ENCODE data around the gene CCDC107. TPM values are rescaled to one million over a fixed set of nuclear protein-coding genes. Genes with fewer than 3 reads are reported as not detected.

The CCDC107 gene
- total RNA-seq, 8 experiments from 2014 or later = 4.3 to 26.4 (median 18.8) TPM

DNA sequence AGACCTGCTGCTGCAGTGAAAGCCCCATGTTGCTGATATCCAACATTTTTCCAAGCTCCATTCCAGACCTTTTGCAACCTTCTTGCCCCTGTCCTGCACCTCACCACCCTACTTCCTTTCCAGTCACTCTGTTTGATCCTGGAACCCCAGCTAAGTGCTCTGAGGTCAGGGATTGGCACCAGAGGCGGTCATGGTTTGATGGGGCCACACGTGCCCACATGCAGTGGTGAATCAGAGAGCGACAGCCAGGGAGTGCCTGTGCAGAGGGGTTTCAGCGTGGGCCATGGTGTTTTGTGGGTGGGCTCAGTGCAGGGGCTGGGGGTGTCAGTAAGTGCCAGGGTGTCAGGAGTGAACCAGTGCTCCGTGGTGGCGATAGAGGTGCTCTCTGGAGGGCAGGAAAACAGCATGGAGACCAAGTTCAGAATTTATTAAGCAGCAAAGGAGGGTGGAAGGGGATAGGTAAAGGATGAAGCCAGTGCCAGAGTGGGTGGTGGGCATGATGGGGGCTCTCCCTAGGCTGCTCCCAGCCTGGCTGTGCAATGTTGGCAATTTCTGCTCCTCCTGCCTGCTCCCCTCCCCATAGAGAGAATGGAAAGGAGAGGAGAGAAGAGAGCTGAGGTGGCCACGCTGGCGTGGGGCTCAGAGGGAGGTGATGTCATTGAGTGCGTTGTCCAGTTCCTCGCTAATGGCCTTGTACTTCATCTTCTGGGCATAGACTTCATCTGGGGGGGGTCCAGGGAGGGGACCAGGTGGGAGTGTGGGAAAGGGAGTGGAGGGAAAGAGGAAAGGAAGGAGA is 24.6 kb downstream of the CCDC107 start:
- Histone ChIP-seq H3K4me3 (no peak overlapping the region), H3K27ac (no peak overlapping the region), H3K4me1 (replicated peaks in 1 of 2) (no peaks in the 10 kb centered on the region)
- ATAC-seq (replicated peaks in 6 of 8) = peak in 5 of 8 experiments; percentile 34 to 85 (median 78)
- 100% methylated on average over 1 to 2 of the region's 10 CpGs; no CpG with 5 or more reads in 6 of the 10 experiments for WGBS, 10 experiments
- in situ Hi-C loops (cut with MboI; ENCODE audit: low pct_unique_long_range_greater_than_20kb in 2 of 9, low sequenced_read_pairs in 9 of 9, unreplicated experiment in 9 of 9) = no loop called here

DNA sequence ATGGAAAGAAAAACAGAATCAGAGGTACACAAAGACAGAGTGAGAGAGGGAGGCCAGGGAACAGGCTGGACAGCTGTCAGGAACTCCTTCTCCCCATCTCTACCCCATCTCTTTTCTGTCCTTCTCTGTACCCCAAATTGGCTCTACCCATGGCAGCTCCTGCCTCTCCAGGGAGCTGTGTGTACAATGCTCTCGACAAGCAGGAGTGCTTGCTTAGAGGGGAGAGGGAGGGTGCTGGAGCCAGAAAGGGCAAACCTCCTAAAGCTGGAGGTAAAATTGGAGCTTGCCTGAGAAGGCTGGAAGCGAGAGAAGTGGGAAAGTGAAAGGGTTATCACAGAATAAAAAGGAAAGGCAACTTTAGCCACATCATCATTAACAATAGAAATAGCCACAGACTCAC is 25.2 kb downstream of the CCDC107 start:
- peak in 1 of 8 experiments; percentile 2 for ATAC-seq (replicated peaks in 6 of 8)
- Histone ChIP-seq H3K27ac (no peak overlapping the region), H3K4me1 (replicated peaks in 1 of 2) (no peaks in the 10 kb centered on the region), H3K4me3 (no peak overlapping the region)
- in situ Hi-C loops (cut with MboI; ENCODE audit: low pct_unique_long_range_greater_than_20kb in 2 of 9, low sequenced_read_pairs in 9 of 9, unreplicated experiment in 9 of 9) = no loop called here
- 66 to 100% methylated on average over 1 to 2 of the region's 2 CpGs; no CpG with 5 or more reads in 8 of the 10 experiments for WGBS, 10 experiments

DNA sequence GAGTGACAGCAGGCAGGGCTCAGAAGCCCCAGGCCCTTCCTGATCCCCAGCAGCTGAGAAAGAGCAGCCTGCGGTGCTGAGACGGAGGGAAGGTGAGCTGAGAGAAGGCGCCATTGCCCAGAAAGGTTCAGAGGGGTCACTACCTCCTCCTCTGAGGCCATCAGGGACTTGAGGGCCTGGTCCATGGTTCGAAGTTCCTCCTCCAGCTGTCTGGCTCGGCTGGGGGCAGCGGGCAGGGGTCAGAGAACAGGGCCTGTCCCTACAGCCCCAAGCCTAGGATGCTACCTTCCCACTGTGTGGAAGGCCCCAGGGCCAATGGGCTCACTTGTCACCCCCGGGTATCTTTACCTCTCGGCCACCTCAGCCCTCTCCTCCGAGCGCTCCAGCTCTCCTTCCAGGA is 26.8 kb downstream of the CCDC107 start:
- Histone ChIP-seq H3K4me1 (replicated peaks in 1 of 2) (peaks cover 0 to 11% of the 10 kb centered on the region in 2 donors), H3K27ac (no peak overlapping the region), H3K4me3 (no peak overlapping the region)
- ATAC-seq (replicated peaks in 6 of 8) = no peak
- WGBS, 10 experiments = 80 to 100% (median 95%) methylated on average over 1 to 4 of the region's 10 CpGs; no CpG with 5 or more reads in 4 of the 10 experiments
- in situ Hi-C loops (cut with MboI; ENCODE audit: low pct_unique_long_range_greater_than_20kb in 2 of 9, low sequenced_read_pairs in 9 of 9, unreplicated experiment in 9 of 9) = no loop called here

DNA sequence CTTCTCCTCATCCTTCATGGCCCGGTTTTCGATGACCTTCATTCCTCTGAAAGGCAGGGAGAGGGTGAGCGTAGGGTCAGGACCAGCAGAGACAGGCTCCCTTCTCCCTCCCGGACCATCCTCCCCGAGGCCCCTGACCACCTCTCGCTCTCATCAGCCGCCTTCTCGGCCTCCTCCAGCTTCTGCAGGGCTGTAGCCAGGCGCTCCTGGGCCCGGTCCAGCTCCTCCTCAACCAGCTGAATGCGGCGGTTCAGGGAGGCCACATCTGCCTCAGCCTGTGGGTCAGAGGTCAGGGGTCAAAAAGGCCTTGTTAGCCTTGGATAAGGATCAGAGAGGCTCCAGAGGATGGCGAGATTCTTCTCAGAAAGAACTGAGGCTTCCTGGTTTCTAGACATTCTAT is 27.4 kb downstream of the CCDC107 start:
- WGBS, 10 experiments = 90 to 100% (median 97%) methylated on average over 1 to 5 of the region's 13 CpGs; no CpG with 5 or more reads in 4 of the 10 experiments
- in situ Hi-C loops (cut with MboI; ENCODE audit: low pct_unique_long_range_greater_than_20kb in 2 of 9, low sequenced_read_pairs in 9 of 9, unreplicated experiment in 9 of 9) = no loop called here
- peaks cover 0 to 15% of the 10 kb centered on the region in 2 donors for H3K4me1 ChIP-seq (replicated peaks in 1 of 2)
- ATAC-seq (replicated peaks in 6 of 8) = no peak
- H3K27ac ChIP-seq = no peak overlapping the region
- no peak overlapping the region for H3K4me3 ChIP-seq

DNA sequence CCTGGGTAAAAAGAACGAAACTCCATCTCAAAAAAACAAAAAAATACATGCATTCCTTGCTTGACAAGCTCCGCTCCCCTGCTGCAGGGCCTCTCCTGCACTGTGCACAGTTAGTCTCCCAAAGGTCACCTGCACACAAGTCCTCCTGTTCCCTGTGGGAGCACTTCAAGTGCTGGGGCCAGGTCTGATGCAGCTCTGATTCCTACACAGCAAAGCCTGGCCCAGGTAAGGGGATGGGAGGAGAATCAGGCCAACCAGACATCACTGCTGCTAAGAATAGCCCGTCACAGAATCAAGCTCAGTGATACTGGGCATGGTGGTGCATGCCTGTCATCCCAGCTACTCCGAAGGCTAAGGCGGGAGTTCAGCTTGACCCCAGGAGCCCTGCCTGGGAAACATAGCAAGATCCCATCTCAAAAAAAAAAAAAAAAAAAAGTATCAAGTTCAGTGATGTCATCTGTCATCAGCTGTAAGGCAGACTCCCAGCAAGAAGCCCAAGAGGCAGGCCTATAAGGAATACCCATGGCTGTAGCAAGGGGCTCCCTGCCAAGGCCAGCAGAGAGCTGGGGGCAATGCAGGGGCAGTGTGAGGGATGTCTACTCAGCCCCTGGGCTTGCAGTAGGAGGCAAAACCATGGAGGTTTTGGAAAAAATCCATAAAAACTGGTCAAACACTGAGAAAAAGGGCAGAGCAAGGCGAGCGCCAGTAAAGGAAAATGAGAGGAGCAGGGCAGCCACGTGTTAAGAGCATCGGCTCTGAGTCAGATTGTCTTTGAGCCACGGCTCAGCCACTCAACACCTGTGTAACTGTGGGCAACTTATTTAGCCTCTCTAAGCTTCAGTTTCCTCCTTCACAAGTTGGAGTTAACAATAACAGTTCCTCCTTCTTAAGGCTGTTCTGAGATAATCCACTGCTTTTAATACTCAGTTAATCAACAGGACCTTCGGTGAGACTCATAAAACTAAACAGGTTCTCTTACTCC is 28.4 kb downstream of the CCDC107 start:
- WGBS, 10 experiments = 46 to 100% (median 77%) methylated on average over 2 to 8 of the region's 11 CpGs
- in situ Hi-C loops (cut with MboI; ENCODE audit: low pct_unique_long_range_greater_than_20kb in 2 of 9, low sequenced_read_pairs in 9 of 9, unreplicated experiment in 9 of 9) = no loop called here

DNA sequence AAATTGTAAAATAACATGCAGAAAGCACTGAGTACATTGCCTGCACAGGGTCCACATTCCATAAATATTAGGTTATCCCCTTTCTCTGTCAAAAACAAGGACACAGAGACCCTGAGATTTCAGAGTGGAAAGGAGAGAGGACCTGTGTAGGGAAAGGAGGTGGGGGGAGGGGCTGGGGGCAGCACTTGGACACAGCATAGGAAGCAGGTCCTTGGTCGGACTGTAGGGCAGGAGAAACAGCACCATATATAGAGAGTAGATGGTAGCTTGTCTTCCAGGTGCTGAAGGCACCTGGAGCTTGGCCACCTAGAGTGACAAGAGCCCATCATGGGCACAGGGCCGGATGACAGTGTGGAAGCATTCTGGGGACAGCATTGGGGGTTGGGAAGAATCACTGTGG is 29.2 kb downstream of the CCDC107 start:
- ATAC-seq (replicated peaks in 6 of 8) = no peak
- H3K4me1 ChIP-seq (replicated peaks in 1 of 2) = peaks cover 0 to 18% of the 10 kb centered on the region in 2 donors
- H3K27ac ChIP-seq = no peak overlapping the region
- in situ Hi-C loops (cut with MboI; ENCODE audit: low pct_unique_long_range_greater_than_20kb in 2 of 9, low sequenced_read_pairs in 9 of 9, unreplicated experiment in 9 of 9) = no loop called here
- no peak overlapping the region for H3K4me3 ChIP-seq
- 40 to 100% (median 86%) methylated on average over 1 to 2 of the region's 2 CpGs; no CpG with 5 or more reads in 6 of the 10 experiments for WGBS, 10 experiments

More for the DNA sequence above, 28.4 kb downstream of the CCDC107 start:
- ATAC-seq (replicated peaks in 6 of 8) = peak in 5 of 8 experiments; percentile 7 to 45 (median 25)
- Histone ChIP-seq H3K27ac (no peak overlapping the region), H3K4me3 (no peak overlapping the region), H3K4me1 (replicated peaks in 1 of 2) (peaks cover 0 to 18% of the 10 kb centered on the region in 2 donors)

DNA sequence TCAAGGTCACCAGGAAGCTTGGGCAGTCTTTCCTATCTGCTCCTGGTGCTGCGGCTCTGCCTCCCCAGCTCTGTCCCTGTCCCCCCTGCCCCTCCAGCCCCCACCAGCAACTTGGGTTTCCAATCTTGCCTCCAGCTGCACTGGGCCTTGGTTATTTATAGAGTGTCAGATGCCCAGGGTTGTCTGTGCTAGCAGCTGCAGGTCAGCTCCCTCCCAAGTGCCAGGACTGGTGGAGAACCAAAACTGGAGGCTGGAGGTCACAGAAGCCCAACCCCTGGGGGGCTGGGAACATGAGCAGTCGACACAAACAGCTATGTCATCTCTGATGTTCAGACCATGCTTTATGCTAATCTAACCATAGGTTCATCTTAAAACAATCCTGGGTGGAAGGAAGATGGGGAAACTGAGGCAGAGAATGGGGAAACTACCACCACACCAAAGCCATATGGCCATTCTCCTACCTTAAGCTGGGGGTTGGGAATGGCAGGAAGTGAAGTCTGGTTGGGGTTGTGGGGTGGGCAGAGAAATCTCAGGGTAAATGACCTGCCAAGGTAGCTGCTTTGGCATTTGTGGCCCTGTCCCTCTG is 30.0 kb downstream of the CCDC107 start:
- in situ Hi-C loops (cut with MboI; ENCODE audit: low pct_unique_long_range_greater_than_20kb in 2 of 9, low sequenced_read_pairs in 9 of 9, unreplicated experiment in 9 of 9) = no loop called here
- no peak overlapping the region for H3K27ac ChIP-seq
- no peak for ATAC-seq (replicated peaks in 6 of 8)
- 40 to 100% (median 60%) methylated on average over 1 of the region's 2 CpGs; no CpG with 5 or more reads in 7 of the 10 experiments for WGBS, 10 experiments
- H3K4me3 ChIP-seq = no peak overlapping the region
- H3K4me1 ChIP-seq (replicated peaks in 1 of 2) = peaks cover 0 to 18% of the 10 kb centered on the region in 2 donors

DNA sequence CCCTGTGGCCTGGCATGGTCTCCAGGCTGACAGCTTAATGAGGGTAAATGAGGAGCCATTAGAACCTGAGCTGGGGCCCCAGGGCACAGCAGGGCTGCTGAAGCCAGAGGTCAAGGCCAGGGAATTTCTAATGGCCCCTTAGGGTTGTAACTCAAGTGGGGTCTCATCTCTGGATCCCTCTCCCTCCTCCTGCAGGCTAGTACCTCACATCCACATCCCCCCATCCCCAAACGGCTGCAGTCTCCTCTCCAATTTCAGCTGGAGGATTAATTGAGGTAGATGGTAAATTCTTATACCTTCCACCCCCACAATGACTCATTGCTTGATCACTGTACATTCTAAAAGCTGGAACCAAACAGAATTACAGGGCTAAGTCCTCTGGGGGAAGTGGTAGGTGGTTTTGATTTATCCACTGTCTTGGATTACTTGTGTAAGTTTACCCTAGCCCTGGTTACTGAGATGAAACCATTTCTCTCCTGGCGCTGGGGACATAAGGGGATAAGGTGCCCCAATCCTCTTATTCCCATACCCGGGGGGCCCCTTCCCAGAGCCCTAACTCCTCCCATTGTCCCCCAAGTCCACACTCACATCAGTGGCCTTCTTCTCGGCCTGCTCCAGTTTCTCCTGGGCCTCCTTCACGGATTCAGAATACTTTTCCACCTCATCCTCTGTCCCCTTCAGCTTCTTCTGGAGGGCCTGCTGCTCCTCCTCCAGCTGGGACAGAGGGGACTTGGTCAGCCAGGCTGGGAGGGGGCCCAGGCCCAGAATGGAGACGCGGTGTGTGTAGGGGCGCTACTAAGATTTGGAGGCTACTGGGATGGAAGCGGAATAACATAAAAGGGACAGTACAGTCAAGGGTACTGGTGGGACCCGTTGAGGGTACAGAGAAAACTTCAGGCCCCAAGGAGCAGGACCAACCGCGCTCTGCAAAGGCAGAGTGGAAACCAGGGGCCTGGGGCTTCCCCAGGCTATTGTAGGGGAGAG is 30.8 kb downstream of the CCDC107 start:
- Histone ChIP-seq H3K4me1 (replicated peaks in 1 of 2) (peaks cover 0 to 18% of the 10 kb centered on the region in 2 donors), H3K4me3 (peak overlapping the region in 1 of 5 donors; percentile 45), H3K27ac (no peak overlapping the region)
- peak in 3 of 8 experiments; percentile 3 to 11 (median 7) for ATAC-seq (replicated peaks in 6 of 8)
- 0 to 100% (median 13%) methylated on average over 1 to 6 of the region's 12 CpGs; no CpG with 5 or more reads in 3 of the 10 experiments for WGBS, 10 experiments
- in situ Hi-C loops (cut with MboI; ENCODE audit: low pct_unique_long_range_greater_than_20kb in 2 of 9, low sequenced_read_pairs in 9 of 9, unreplicated experiment in 9 of 9) = no loop called here

DNA sequence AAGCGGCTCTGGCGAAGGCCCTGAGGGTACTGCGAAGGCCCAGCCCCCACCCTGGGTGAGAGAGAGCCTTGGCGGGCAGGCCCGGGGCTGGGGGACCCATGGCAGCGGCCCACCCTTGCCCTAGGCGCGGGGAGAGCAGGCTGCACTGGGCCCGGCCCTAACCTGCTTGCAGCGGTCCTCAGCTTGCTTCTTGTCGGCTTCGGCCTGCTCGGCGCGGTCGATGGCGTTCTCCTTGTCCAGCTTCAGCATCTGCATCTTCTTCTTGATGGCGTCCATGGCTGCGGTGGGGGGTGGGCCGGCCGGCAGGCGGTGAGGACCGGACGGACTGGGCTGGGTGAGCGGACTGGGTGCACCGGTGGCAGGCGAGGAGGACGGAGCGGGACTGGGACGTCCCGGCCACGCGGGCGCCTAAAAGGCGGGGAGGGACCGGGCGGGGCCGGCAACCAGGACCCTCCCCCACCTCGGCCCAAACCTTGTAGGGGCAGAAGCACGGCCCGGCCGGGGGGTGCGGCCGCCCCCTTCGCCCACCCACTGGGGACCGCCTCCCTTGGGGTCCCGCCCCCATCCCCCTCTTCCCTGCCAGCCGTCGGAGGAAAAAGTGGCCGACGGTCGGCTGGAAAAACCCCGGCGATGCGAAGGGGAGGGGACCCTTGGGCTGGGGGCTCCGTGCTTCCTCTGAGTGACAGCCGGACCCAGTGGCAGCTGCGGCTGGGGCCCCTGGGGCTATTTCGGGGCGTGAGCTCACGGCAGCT is 31.6 kb downstream of the CCDC107 start, which contains the start of gene TPM2:
Gene TPM2 (minus strand): TSS at position 384 of the 752 bp plus-strand sequence. CDS start 108 bp downstream, at position 276.
- peak within 1 kb of the TSS; percentile 23 to 45 (median 37) for H3K4me3 ChIP-seq
- peak in 6 of 8 experiments; percentile 25 to 66 (median 35) for ATAC-seq (replicated peaks in 6 of 8)
- 0 to 26% (median 3%) methylated on average over 4 to 7 of the region's 61 CpGs; no CpG with 5 or more reads in 7 of the 10 experiments for WGBS, 10 experiments
- H3K4me1 ChIP-seq (replicated peaks in 1 of 2) = peaks cover 0 to 18% of the 10 kb centered on the region in 2 donors
- no peak within 1 kb of the TSS for H3K27ac ChIP-seq
- in situ Hi-C loops (cut with MboI; ENCODE audit: low pct_unique_long_range_greater_than_20kb in 2 of 9, low sequenced_read_pairs in 9 of 9, unreplicated experiment in 9 of 9) = no loop called here

DNA sequence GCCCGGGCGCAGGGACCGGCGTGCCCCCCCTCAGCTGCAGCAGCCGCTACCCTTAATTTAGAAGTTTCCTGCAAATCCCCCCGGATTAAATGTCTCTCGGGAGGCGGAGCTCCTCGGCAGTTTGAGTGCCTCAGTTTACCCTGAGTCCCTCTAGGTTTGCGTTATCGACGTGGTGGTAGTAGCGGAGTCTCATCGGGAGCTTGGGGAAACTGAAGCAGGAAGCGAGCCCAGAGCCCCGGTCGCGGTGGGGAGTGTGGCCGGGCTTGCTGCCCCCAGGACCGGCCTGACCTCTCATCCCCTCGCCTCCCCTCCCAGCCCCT is 32.2 kb downstream of the CCDC107 start:
- H3K27ac ChIP-seq = no peak overlapping the region
- 0 to 1% methylated on average over 2 to 13 of the region's 21 CpGs; no CpG with 5 or more reads in 8 of the 10 experiments for WGBS, 10 experiments
- H3K4me1 ChIP-seq (replicated peaks in 1 of 2) = peaks cover 0 to 18% of the 10 kb centered on the region in 2 donors
- ATAC-seq (replicated peaks in 6 of 8) = no peak
- peak overlapping the region; percentile 23 to 45 (median 37) for H3K4me3 ChIP-seq
- in situ Hi-C loops (cut with MboI; ENCODE audit: low pct_unique_long_range_greater_than_20kb in 2 of 9, low sequenced_read_pairs in 9 of 9, unreplicated experiment in 9 of 9) = no loop called here

DNA sequence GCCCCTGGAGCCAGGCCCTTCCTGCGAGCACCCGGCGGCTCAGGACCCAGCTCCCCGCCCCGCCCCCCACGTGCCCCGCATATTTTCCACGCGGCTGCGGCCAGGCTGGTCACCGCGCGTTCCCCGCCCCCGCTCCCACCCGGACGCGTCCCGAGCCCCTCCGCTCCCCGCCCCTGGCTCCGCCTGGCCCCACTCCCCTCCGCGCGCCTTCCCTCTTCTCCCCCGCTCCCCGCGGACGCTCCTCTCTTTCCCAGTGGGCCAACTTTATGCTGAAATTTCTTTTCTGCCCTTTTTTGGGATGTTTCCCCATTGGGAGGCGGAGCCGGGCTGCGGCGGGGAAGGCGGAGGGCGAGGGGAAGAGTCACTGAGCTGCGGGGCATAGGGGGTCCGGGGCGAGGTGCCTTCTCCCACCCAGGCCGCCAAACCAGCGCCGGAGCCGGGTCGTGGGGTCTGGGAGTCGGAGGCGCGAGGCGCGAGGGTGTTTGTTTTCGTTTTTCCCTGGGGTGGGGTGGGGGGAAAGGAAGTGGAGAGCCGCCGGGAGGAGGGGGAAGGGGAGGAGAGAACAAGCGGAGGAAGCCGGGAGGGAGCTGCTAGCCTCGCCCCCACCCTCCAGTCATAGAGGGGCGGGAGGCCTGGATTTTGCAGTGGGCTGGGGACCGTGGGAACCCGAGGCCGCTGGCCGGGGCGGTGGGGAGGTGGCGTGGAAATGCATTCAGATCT is 32.7 kb downstream of the CCDC107 start:
- H3K4me1 ChIP-seq (replicated peaks in 1 of 2) = peaks cover 0 to 18% of the 10 kb centered on the region in 2 donors
- in situ Hi-C loops (cut with MboI; ENCODE audit: low pct_unique_long_range_greater_than_20kb in 2 of 9, low sequenced_read_pairs in 9 of 9, unreplicated experiment in 9 of 9) = no loop called here

More for the DNA sequence above, 32.7 kb downstream of the CCDC107 start:
- no CpG with 5 or more reads among the region's 61 CpGs for WGBS, 10 experiments
- Histone ChIP-seq H3K27ac (no peak overlapping the region), H3K4me3 (peak overlapping the region; percentile 23 to 45 (median 37))
- peak; percentile 49 to 66 (median 59) for ATAC-seq (replicated peaks in 6 of 8)

Data from motor neuron (in vitro differentiated cells).